ENCODE results near the gene KIF13A. TPM values are rescaled to one million over a fixed set of nuclear protein-coding genes. Genes with fewer than 3 reads are reported as not detected.

The KIF13A gene
- total RNA-seq, 1 donor from 2014 or later, result 38.4 TPM

DNA sequence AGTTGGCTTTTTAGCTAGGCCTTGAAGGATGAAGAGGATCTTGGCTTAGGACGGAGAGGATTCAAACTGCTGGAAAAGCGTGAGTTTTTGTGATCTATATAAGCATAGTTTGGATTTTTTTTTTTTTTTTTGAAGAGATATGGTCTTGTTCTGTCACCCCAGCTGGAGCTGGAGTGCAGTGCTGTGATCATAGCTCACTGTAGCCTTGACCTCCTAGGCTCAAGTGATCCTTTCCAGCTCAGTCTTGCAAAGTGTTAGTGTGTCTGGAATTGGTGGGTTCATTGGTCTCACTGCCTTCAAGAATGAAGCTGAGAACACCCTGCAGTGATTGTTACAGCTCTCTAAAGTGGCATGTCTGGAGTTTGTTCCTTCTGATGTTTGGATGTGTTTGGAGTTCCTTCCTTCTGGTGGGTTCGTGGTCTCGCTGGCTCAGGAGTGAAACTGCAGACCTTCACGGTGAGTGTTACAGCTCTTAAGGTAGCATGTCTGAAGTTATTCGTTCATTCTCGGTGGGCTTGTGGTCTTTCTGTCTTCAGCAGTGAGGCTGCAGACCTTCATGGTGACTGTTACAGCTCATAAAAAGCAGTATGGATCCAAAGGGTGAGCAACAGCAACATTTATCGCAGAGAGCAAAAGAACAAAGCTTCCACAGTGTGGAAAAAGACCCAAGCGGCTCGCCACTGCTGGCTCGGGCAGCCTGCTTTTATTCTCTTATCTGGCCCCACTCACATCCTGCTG, 243.2 kb downstream of the KIF13A start:
- H3K4me2 ChIP-seq (ENCODE audit: low read length), result no peak overlapping the region
- Mint-ChIP-seq H3K4me1 (ENCODE audit: low read depth, unreplicated experiment) (no peaks in the 10 kb centered on the region), H3K27me3 (ENCODE audit: low read depth, unreplicated experiment) (no peaks in the 10 kb centered on the region), H3K27ac (ENCODE audit: unreplicated experiment) (no peak overlapping the region), H3K9me3 (ENCODE audit: unreplicated experiment) (peaks cover 5% of the 10 kb centered on the region), H3K36me3 (ENCODE audit: low read depth, unreplicated experiment) (no peaks in the 10 kb centered on the region), H3K4me3 (ENCODE audit: unreplicated experiment) (no peak overlapping the region)
- H3K27ac ChIP-seq (ENCODE audit: low read depth, low read length), result no peak overlapping the region
- no peaks in the 10 kb centered on the region for H3K27me3 ChIP-seq (ENCODE audit: insufficient read depth, low read length)
- H3K36me3 ChIP-seq (ENCODE audit: insufficient read depth, low read length), result no peaks in the 10 kb centered on the region
- no peak overlapping the region for H3K4me3 ChIP-seq (ENCODE audit: insufficient read depth, low read depth, low read length)
- H3K9me3 ChIP-seq (ENCODE audit: insufficient read depth, low read depth, low read length), result no peaks in the 10 kb centered on the region
- no peaks in the 10 kb centered on the region for H4K20me1 ChIP-seq (ENCODE audit: insufficient read depth, low read length)
- DNase-seq (ENCODE audit: low read depth), result no peak
- no peak for FAIRE-seq
- no peak overlapping the region for H3K9ac ChIP-seq (ENCODE audit: low read length)
- no peaks in the 10 kb centered on the region for H3K79me2 ChIP-seq (ENCODE audit: insufficient read depth, low read length)
- H3K4me1 ChIP-seq (ENCODE audit: insufficient read depth, low read length), result no peaks in the 10 kb centered on the region
- TF ChIP-seq CTCF (IDR thresholded peaks at IDR 0.05; ENCODE audit: insufficient read depth, low read depth, low read length) (no peak), EZH2 (IDR thresholded peaks at IDR 0.05; ENCODE audit: insufficient read depth, low read length) (no peak)
- no peak overlapping the region for H2AFZ ChIP-seq (ENCODE audit: low read depth, low read length)

DNA sequence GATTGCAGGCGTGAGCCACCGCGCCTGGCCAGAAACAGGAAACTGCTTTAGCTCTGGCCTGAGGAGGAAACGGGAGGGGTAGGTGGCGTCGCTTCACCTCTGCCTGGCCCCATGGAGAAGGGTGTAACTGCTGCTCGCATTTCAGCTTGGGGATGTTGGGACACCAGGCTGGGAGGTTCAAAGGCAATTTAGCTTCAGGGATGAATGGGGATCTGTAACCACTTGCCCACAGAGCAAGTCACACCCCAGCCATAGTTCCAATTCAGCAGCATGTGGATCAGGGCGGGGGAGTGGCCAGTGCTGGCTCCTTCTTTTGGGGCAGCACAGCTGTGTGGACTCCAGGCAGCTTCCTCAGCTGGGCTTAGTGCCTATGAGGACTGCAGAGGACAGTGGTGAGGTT, 245.9 kb downstream of the KIF13A start:
- Histone ChIP-seq H2AFZ (ENCODE audit: low read depth, low read length) (no peak overlapping the region), H3K27me3 (ENCODE audit: insufficient read depth, low read length) (no peaks in the 10 kb centered on the region), H3K27ac (ENCODE audit: low read depth, low read length) (no peak overlapping the region), H3K36me3 (ENCODE audit: insufficient read depth, low read length) (no peaks in the 10 kb centered on the region), H3K9me3 (ENCODE audit: insufficient read depth, low read depth, low read length) (peaks cover 3% of the 10 kb centered on the region), H4K20me1 (ENCODE audit: insufficient read depth, low read length) (no peaks in the 10 kb centered on the region), H3K4me3 (ENCODE audit: insufficient read depth, low read depth, low read length) (no peak overlapping the region), H3K4me1 (ENCODE audit: insufficient read depth, low read length) (no peaks in the 10 kb centered on the region), H3K79me2 (ENCODE audit: insufficient read depth, low read length) (no peaks in the 10 kb centered on the region), H3K9ac (ENCODE audit: low read length) (no peak overlapping the region), H3K4me2 (ENCODE audit: low read length) (no peak overlapping the region)
- Mint-ChIP-seq H3K4me1 (ENCODE audit: low read depth, unreplicated experiment) (no peaks in the 10 kb centered on the region), H3K27ac (ENCODE audit: unreplicated experiment) (no peak overlapping the region), H3K4me3 (ENCODE audit: unreplicated experiment) (no peak overlapping the region), H3K36me3 (ENCODE audit: low read depth, unreplicated experiment) (peaks cover under 1% of the 10 kb centered on the region), H3K27me3 (ENCODE audit: low read depth, unreplicated experiment) (no peaks in the 10 kb centered on the region), H3K9me3 (ENCODE audit: unreplicated experiment) (peaks cover 19% of the 10 kb centered on the region)
- TF ChIP-seq CTCF (IDR thresholded peaks at IDR 0.05; ENCODE audit: insufficient read depth, low read depth, low read length) (no peak), EZH2 (IDR thresholded peaks at IDR 0.05; ENCODE audit: insufficient read depth, low read length) (no peak)
- DNase-seq (ENCODE audit: low read depth), result no peak
- FAIRE-seq, result no peak

DNA sequence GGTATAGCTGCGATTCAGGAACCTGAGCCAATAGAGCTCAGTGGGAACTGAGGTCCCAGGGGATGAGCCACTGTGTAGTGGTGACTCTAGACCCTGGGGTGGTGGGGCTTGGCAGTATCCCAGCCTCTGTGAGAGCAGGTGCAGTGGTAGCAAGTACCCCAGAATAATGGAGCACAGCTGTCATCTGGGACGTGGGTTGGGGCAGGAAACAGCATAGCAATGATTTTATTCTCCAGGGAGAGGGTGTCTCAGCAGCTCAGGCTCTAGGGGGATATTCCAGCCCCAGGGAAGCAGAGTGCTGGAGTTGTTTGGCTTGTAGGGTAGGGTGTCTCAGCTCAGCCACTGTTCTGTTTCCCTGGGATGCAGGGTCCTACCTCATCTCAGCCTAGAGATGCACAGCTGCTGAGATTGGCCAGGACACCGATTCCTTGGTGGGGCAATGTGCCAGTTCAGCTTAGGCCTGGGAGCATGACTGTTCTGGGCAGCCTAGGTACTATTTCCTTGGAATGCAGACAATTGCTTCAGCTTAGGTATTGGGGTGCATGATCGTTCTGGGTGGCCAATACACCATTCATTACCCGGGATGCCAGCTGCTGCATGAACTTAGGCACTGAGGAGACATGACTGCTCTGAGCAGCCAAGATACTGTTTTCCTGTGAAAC, 246.7 kb downstream of the KIF13A start:
- H3K4me1 Mint-ChIP-seq (ENCODE audit: low read depth, unreplicated experiment), result no peaks in the 10 kb centered on the region
- no peaks in the 10 kb centered on the region for H3K79me2 ChIP-seq (ENCODE audit: insufficient read depth, low read length)
- H3K9me3 ChIP-seq (ENCODE audit: insufficient read depth, low read depth, low read length), result peaks cover 3% of the 10 kb centered on the region

More for the DNA sequence above, 246.7 kb downstream of the KIF13A start:
- Mint-ChIP-seq H3K4me3 (ENCODE audit: unreplicated experiment) (no peak overlapping the region), H3K36me3 (ENCODE audit: low read depth, unreplicated experiment) (peaks cover 1% of the 10 kb centered on the region), H3K9me3 (ENCODE audit: unreplicated experiment) (peaks cover 22% of the 10 kb centered on the region), H3K27ac (ENCODE audit: unreplicated experiment) (no peak overlapping the region), H3K27me3 (ENCODE audit: low read depth, unreplicated experiment) (no peaks in the 10 kb centered on the region)
- Histone ChIP-seq H2AFZ (ENCODE audit: low read depth, low read length) (no peak overlapping the region), H3K36me3 (ENCODE audit: insufficient read depth, low read length) (no peaks in the 10 kb centered on the region), H3K27ac (ENCODE audit: low read depth, low read length) (no peak overlapping the region), H4K20me1 (ENCODE audit: insufficient read depth, low read length) (no peaks in the 10 kb centered on the region), H3K4me1 (ENCODE audit: insufficient read depth, low read length) (no peaks in the 10 kb centered on the region), H3K27me3 (ENCODE audit: insufficient read depth, low read length) (no peaks in the 10 kb centered on the region), H3K4me2 (ENCODE audit: low read length) (no peak overlapping the region), H3K4me3 (ENCODE audit: insufficient read depth, low read depth, low read length) (no peak overlapping the region), H3K9ac (ENCODE audit: low read length) (no peak overlapping the region)
- no peak for DNase-seq (ENCODE audit: low read depth)
- TF ChIP-seq EZH2 (IDR thresholded peaks at IDR 0.05; ENCODE audit: insufficient read depth, low read length) (no peak), CTCF (IDR thresholded peaks at IDR 0.05; ENCODE audit: insufficient read depth, low read depth, low read length) (no peak)
- FAIRE-seq, result no peak
